ENCODE results near the gene ATP6V1G2. TPM values are rescaled to one million over a fixed set of nuclear protein-coding genes. Genes with fewer than 3 reads are reported as not detected.

ATP6V1G2 gene
- total and polyA plus RNA-seq, 12 donors, result 0.88 to 2.5 (median 2.0) TPM

GRCh38 chr6:31544676-31545075 lies 1.7 kb downstream of the ATP6V1G2 start:
- H3K36me3 ChIP-seq, result peaks cover 0 to 19% (median 14%) of the 10 kb centered on the region in 9 donors
- no peaks in the 10 kb centered on the region for H3K27me3 ChIP-seq
- H3K9me3 ChIP-seq, result no peaks in the 10 kb centered on the region
- ATAC-seq, result no peak
- intact Hi-C loops (cut with DNase I), result loop anchor here in 8 of 10 donors (5.0 to 10.0 kb wide), 10 partner anchors 38 to 410 kb away; partner anchors contain the start of genes LTB (in 4 of the 8), MICB (in 3 of the 8), NELFE (in 3 of the 8) and SKIC2 (in 3 of the 8)
- H3K4me1 ChIP-seq, result peaks cover 19 to 56% (median 37%) of the 10 kb centered on the region in 9 donors
- WGBS, 2 donors, result 83 to 85% methylated on average over 2 of the region's 2 CpGs
- no peak for TF ChIP-seq CTCF (IDR thresholded peaks at IDR 0.05)
- no peak for DNase-seq
- H3K27ac ChIP-seq, result no peak overlapping the region
- H3K4me3 ChIP-seq, result no peak overlapping the region

GRCh38 chr6:31543639-31544038 lies 2.8 kb downstream of the ATP6V1G2 start:
- no peaks in the 10 kb centered on the region for H3K9me3 ChIP-seq
- no peak overlapping the region for H3K4me3 ChIP-seq
- peak overlapping the region in 7 of 10 donors; percentile 81 to 100 (median 93) for H3K27ac ChIP-seq
- peaks cover 0 to 19% (median 18%) of the 10 kb centered on the region in 9 donors for H3K36me3 ChIP-seq
- H3K27me3 ChIP-seq, result no peaks in the 10 kb centered on the region
- ATAC-seq (no peak), DNase-seq (no peak)
- WGBS, 2 donors, result 93 to 98% methylated on average over 6 of the region's 6 CpGs
- peaks cover 27 to 57% (median 45%) of the 10 kb centered on the region in 9 donors for H3K4me1 ChIP-seq
- no peak for TF ChIP-seq CTCF (IDR thresholded peaks at IDR 0.05)
- intact Hi-C loops (cut with DNase I), result loop anchor here in 6 of 10 donors (2.0 to 10.0 kb wide), 7 partner anchors 46 to 411 kb away; partner anchors contain the start of genes MICB (in 3 of the 6), NELFE (in 3 of the 6), SKIC2 (in 3 of the 6) and CSNK2B (in 1 of the 6)

DNA sequence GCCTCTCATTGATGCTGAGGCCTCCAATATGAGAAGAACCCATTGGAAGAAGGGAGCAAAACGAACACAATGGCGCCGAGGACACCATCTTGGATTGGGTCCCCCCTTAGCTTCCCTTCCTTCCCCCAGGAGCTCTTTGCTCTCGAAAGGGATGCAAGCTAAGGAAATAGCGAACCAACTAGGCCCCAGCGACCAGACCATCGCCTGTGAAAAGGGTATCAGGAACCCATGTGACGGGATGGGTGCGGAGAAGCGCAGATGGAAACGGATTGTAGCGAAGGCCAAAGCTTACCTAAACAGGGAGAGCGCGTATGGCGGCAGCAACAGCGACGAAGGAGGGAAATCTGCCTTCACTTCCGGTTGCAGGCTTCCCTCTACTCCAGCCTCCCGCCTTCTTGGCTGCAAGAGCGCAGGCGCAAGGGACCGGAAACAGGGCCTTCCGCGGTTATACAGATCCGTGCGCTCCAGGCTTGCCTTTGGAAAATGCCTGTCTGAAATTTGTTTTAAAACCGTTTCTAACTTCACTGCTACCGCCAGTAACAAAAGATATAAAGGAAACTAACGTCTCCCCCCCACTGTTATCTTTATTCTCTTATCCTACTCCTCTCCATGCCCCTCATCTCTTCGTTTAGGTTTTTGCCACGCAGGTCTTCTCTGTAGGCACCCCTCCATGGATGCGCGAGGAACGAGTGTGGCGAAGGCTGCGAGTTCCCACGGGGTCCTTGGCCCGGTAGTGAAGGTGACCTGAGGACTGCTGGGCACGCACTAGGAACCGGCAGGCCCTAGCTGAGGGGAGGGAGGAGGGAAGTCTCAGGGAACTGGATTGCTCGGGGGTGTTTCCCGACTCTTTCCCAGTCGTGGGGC lies 4.5 kb downstream of the ATP6V1G2 start, which contains the start of gene DDX39B:
TSS of gene DDX39B (minus strand) at position 346 of the 864 bp plus-strand sequence. CDS start 1,471 bp downstream, outside the sequence.
- ATAC-seq (peak; percentile 93 to 96 (median 94)), DNase-seq (peak; percentile 93 to 96)
- Histone ChIP-seq H3K4me3 (peak within 1 kb of the TSS; percentile 42 to 87 (median 73)), H3K36me3 (peaks cover 0 to 36% (median 28%) of the 10 kb centered on the region in 9 donors), H3K9me3 (no peaks in the 10 kb centered on the region), H3K27ac (peak within 1 kb of the TSS; percentile 81 to 100 (median 93)), H3K27me3 (no peaks in the 10 kb centered on the region), H3K4me1 (peaks cover 22 to 55% (median 41%) of the 10 kb centered on the region in 9 donors)
- WGBS, 2 donors, result 0% methylated on average over 43 of the region's 43 CpGs
- no peak for TF ChIP-seq CTCF (IDR thresholded peaks at IDR 0.05)
- intact Hi-C loops (cut with DNase I), result loop anchor here in 6 of 10 donors (2.0 to 10.0 kb wide), 8 partner anchors 43 to 413 kb away; partner anchors contain the start of genes MICB (in 4 of the 6), NELFE (in 3 of the 6), SKIC2 (in 3 of the 6) and CSNK2B (in 1 of the 6)

DNA sequence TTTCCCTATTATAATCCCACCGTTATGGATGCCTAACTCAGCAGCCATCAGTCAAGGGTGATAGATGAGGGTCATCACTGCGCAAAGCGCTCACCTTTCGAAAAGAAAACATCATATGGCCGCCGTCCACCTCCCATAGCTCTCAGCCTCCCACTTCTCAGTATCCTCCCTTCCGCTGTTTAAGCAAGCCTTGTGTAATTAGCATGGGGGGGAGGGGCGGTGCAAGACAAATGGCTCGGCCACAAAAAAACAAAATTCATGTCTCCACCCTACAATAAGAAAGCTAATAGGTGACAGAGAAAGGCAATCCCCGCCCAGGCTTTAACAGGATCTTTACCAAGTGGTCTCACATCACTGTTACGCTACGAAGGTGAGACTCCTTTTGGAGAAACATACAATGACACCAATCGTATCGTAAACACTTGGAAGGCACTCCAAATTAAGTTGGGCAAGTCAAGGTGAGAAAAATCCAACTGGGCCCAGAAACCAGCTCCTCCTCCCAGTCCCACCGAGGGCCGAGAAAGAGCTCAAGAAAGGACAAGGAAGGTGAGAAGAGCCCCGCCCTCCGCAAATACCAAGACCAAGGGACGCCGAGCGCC lies 5.2 kb downstream of the ATP6V1G2 start:
- intact Hi-C loops (cut with DNase I), result loop anchor here in 6 of 10 donors (2.0 to 10.0 kb wide), 7 partner anchors 42 to 414 kb away; partner anchors contain the start of genes MICB (in 4 of the 6), NELFE (in 3 of the 6), SKIC2 (in 3 of the 6) and CSNK2B (in 1 of the 6)
- ATAC-seq (peak; percentile 5 to 54 (median 30)), DNase-seq (peak in 1 of 2 donors; percentile 58)
- H3K4me3 ChIP-seq, result peak overlapping the region; percentile 42 to 87 (median 73)
- TF ChIP-seq CTCF (IDR thresholded peaks at IDR 0.05), result no peak
- 0 to 1% methylated on average over 21 of the region's 21 CpGs for WGBS, 2 donors
- H3K36me3 ChIP-seq, result peaks cover 0 to 43% (median 35%) of the 10 kb centered on the region in 9 donors
- H3K9me3 ChIP-seq, result no peaks in the 10 kb centered on the region
- H3K27me3 ChIP-seq, result no peaks in the 10 kb centered on the region
- peak overlapping the region; percentile 81 to 100 (median 93) for H3K27ac ChIP-seq
- peaks cover 22 to 52% (median 40%) of the 10 kb centered on the region in 9 donors for H3K4me1 ChIP-seq
